ENCODE results near the gene TYRO3.

TYRO3 gene

DNA sequence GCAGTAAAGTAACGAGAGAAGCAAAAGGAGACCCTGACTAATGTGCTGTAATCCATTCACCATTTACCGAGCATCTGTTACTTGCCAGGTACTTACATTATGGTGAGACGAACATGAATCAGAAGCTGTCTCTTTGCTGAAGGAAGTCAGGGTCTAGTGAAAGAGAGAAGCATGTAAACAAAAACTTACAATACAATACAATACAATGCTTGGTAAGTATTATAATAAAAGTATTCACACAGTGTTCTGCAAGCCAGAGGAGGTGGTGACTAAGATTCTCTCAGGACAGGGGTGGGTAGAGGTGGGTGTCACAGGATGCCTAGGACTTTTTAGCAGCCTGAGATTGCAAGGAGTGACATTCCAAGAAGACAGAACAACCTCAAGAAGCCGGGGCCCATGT is 51.0 kb downstream of the TYRO3 start:
- no peak for DNase-seq

DNA sequence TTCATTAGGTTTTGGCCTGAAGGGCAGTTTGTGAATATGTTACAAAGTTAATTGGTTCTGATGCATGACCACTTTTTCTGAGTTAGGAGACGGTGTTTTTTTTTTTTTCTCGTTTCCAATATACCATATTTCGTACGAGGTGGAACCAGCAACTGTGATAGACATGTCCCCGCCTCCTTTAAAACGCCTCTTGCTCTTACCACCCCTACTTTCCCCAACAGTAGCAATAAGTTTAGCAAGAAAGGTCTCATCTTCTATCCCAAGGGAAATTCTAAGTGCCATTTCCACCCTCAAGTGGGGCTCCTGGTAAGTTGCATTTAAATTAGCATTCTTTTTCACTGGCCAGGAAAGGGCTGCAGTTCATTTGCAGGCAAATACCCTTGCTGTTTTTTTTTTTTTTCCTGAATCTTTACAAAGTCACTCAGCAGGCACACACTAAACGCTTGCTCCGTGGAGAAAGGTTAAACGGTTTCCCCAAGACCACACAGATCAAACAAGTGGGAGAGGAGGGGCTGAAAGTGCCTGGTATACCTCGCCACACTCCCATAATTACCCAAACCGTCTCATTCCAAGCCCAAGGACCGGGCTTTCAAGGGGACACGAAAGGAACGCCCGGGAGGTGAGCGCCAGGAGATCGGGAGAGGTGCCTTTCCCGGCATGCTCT is 61.7 kb downstream of the TYRO3 start:
- DNase-seq, result no peak

DNA sequence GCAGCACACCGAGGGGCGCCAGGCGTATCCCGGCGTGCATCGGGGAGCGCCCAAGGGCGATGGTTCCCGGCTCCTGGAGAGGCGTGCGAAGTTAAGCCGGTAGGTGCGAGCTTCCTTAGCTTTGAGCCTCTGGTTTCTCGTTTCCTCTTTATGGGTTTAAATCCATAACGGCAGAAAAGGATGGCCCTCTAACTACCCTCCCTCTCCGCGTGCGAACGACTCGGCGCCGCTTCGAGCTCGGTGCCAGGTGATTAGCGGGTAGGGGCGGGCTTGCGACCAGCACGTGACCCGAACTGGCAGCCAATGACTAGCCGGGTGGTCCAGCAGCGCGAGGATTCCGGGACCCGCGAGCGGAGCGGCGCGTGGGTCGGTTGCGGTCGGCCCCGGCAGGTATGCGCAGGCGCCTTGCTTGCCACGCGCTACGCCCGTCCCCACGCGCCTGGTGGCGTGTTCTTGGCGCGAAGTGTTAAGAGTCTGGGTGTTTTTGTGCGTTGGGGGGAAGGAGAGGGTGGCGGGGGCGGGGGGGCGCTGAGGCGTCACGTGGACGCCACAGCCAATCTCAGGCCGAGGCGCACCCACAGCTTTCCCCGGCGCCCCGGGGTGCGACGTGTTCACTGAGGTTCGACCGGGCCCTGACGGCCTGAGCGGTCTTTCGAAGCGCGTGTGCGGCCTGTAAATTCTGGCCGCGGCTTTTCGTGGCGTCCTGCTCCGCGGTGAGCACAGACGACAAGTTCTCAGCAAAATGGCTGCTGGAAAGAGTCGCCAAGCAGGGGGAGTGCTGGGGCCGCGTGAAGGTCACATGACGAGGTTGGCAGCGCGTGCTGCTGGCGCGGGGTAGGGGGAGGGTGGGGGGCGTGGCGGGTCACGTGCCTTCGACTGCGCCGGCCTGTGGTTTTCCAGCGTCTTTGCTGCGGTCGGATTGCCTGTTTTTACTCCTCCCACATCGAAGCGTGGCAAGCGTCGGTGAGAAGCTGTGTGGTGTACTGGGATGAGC is 62.5 kb downstream of the TYRO3 start:
- DNase-seq, result peak; percentile 79

DNA sequence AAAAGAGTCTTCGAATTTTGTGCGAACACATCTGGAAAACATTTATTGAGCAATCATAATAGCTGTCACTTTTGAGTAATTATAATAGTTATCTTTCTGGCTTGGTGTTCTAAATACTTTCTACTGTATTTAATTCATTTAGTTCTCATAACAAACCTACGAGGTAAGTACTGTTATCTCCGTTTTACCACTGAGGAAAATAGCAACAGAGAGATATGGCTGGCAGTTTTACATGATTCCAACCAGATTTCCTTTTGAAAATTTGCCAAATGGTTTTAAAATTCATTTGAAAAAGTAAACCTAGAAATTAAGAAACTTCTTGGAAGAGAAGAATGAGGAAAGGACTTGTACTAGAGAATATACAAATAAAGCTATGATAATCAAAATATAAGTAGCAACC is 63.9 kb downstream of the TYRO3 start:
- no peak for DNase-seq

DNA sequence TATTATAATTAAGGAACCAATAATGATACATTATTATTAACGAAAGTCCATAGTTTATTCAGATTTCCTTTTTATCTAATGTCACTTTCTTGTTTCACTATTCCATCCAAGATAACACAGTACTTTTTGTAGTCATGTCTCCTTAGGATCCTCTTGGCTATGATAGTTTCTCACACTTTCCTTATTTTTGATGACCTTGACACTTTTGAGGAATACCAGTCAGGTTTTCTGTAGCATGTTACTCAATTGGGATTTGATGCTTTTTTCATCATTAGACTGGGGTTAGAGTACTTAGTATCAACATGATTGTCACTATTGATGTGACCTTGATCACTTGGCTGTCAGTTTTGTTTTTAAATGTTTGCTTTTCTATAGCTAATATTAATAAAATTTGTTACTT is 68.2 kb downstream of the TYRO3 start:
- no peak for DNase-seq

DNA sequence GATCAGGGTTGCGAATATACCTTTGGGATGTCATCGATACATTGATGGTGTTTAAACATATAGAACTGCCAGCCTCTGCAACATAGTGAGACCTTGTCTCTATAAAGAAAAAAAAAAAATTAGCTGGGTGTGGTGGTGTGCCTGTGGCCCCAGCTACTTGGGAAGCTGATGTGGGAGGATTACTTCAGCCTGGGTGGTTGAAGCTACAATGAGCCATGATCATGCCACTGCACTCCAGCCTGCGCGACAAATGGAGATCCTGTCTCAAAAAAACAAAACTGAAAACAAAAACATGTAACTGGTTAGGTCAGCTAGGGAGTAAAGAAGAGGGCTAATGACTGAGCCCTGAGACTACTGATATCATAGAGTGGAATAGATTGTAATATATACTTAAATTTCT is 70.5 kb downstream of the TYRO3 start:
- DNase-seq, result peak; percentile 30

DNA sequence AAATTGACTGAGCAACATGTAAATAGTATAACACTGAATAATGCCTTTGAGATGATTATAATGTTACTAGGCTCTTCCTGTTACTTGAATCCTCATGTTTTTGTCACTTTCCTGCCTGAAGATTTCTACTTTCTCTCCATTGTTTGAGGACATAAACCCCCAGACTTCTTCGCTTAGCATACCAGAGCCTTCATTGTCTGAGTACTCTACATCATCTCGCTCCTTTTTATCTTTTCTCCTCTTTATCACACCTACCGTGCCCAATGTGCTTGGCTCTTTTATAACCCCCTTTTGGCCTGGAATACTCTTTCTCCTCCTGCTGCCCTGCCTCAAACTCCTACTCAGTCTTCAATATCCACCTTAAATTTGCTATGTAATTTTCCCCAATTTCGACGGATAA is 70.9 kb downstream of the TYRO3 start:
- DNase-seq, result no peak

DNA sequence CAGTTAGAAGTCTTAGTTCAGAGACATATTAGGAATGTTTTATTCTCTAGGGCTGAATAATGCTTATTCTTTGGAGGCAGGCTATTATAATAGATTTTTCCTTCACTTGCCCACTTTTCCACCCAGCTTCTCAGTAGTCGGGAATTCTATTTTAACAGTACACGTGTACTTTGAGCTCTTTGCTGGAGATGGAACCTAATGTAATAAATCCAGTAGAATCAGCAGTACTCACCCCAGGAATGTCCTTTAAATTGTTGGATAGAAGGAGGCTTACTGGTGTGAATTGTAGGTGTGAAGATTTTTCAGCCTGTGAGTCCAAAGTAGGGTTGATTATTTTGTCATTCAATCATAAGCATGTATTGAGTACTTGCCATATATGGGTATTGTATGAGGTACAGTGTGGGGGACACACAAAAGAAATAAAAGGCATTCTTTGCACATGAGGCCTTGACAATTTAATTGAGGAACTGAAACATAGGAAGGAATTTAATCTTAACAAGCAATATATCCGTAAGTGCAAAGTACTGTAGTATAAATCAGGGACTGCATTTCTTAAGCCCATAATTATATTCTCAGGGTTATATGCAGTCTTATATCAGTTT is 71.7 kb downstream of the TYRO3 start:
- no peak for DNase-seq

DNA sequence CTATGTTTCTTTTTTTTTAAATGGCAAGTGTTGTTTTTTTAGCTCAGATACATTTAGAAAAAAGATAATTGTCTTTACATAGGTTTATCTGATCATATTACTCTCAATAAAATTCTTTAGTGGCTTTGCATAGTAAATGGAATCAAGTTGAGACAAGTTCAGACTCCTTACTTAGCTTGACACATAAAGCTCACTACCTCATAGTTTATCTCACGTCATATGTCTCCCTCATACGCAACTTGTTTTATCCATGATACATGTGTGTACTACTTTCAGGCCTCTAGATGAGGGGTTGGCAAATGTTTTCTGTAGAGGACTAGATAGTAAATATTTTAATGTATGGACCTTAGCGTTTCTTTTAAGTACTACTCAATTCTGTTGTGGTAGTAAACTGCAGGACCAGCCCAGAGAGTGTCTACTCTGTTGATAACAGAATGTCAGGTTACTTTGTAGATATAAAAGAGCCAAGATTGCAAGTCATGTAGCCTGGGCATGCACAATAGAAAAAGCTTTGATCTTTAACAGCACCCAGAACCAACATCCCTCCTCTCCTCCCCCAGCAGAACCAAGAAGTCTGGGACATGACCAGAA is 73.0 kb downstream of the TYRO3 start:
- peak; percentile 68 for DNase-seq

Measured in hematopoietic multipotent progenitor cell treated with erythropoietin and hydrocortisone succinate and interleukin-3 and kit ligand, for 6 days (in vitro differentiated cells).